NCI-H146 treated with DMSO at 0.1 percent for 48 hours (cell line): ENCODE results near the gene GEMIN7.

Experiments
- DNase-seq: peaks from one replicate; lab custom pipeline; 2025; ENCODE audit not compliant: unreplicated experiment; lab: John Stamatoyannopoulos, UW

GEMIN7 gene

GRCh38 chr19:45125975-45126493 lies 47.0 kb downstream of the GEMIN7 start:
- DNase-seq: peak; percentile 34

- DNase-seq: no peak
Measured at GRCh38 chr19:45126654-45127053, 47.6 kb downstream of the GEMIN7 start.

GRCh38 chr19:45128146-45128545 lies 49.1 kb downstream of the GEMIN7 start:
- DNase-seq: no peak

GRCh38 chr19:45128806-45129205 lies 49.7 kb downstream of the GEMIN7 start:
- no peak for DNase-seq

- no peak for DNase-seq
Measured at GRCh38 chr19:45130236-45130635, 51.2 kb downstream of the GEMIN7 start.

GRCh38 chr19:45130888-45131615 lies 52.0 kb downstream of the GEMIN7 start:
- peak; percentile 97 for DNase-seq

GRCh38 chr19:45133661-45134060 lies 54.6 kb downstream of the GEMIN7 start:
- no peak for DNase-seq

GRCh38 chr19:45135176-45135885 lies 56.3 kb downstream of the GEMIN7 start:
- no peak for DNase-seq

GRCh38 chr19:45136507-45137178 lies 57.6 kb downstream of the GEMIN7 start:
- no peak for DNase-seq

- DNase-seq: peak; percentile 90
Measured at GRCh38 chr19:45137179-45137761, 58.2 kb downstream of the GEMIN7 start.

GRCh38 chr19:45138303-45138751 lies 59.3 kb downstream of the GEMIN7 start:
- DNase-seq: no peak

GRCh38 chr19:45139286-45140143 lies 60.5 kb downstream of the GEMIN7 start:
- no peak for DNase-seq

GRCh38 chr19:45140144-45140503 lies 61.1 kb downstream of the GEMIN7 start:
- DNase-seq: no peak

- DNase-seq: no peak
Measured at GRCh38 chr19:45140533-45140932, 61.5 kb downstream of the GEMIN7 start.
